HEK293 (cell line): ENCODE measurements around the gene SMIM7.

Experiments
- CTCF ChIA-PET: fragments of 350-600 bp; formaldehyde crosslinking; extraction: SDS; loops from one replicate; lab custom pipeline; 2021; ENCODE audit warnings: antibody characterized with exemption; lab: Yijun Ruan, JAX
- POLR2A ChIA-PET: fragments of 300-600 bp; formaldehyde crosslinking; extraction: SDS; loops from one replicate; lab custom pipeline; 2020; ENCODE audit warnings: antibody characterized with exemption, inconsistent platforms; lab: Yijun Ruan, JAX
- H3K27ac ChIP-seq: fragments of 200-500 bp; sonication (Bioruptor generic); 2 replicates; pipeline ENCODE4 v1.5.1; 2014; ENCODE audit warnings: low read depth, low read length, control low read depth, inconsistent platforms; ENCODE audit errors: extremely low read depth
- H3K36me3 ChIP-seq, 2 experiments: fragments of 200-500 bp in 1 of 2; sonication (Bioruptor generic) in 1 of 2; 1 replicate in 1 of 2; 2 replicates in 1 of 2; pipeline ENCODE4 v1.5.1; 2014 to 2017; ENCODE audit warnings: inconsistent platforms in 2 of 2, low read length in 2 of 2; ENCODE audit not compliant: control insufficient read depth in 2 of 2, insufficient read depth in 1 of 2
- H3K4me1 ChIP-seq: fragments of 200-500 bp; sonication (Bioruptor generic); 2 replicates; pipeline ENCODE4 v1.5.1; 2014; ENCODE audit warnings: mild to moderate bottlenecking, low read length, inconsistent platforms; ENCODE audit not compliant: control insufficient read depth, insufficient read depth
- H3K4me3 ChIP-seq: 2 replicates; pipeline ENCODE4 v1.5.1; 2011; ENCODE audit warnings: low read depth, mild to moderate bottlenecking, control low read depth, low read length, moderate library complexity
- H3K9me3 ChIP-seq: fragments of 200-500 bp; sonication (Bioruptor generic); 2 replicates; pipeline ENCODE4 v1.5.1; 2014; ENCODE audit warnings: low read depth, low read length, inconsistent platforms; ENCODE audit not compliant: control insufficient read depth, insufficient read depth
- HOXA7 ChIP-seq: sonication (generic); formaldehyde crosslinking; IDR thresholded peaks from 2 replicates; pipeline ENCODE4 v1.8.1; 2022; ENCODE audit warnings: missing genetic modification reagents, borderline replicate concordance
- SCRT2 ChIP-seq: fragments of 450-650 bp; formaldehyde crosslinking; IDR thresholded peaks from 2 replicates; pipeline ENCODE4 v1.5.1; 2016; ENCODE audit warnings: missing biosample characterization, missing genetic modification characterization
- SP7 ChIP-seq: fragments of 450-650 bp; formaldehyde crosslinking; IDR thresholded peaks from 2 replicates; pipeline ENCODE4 v1.5.1; 2016; ENCODE audit warnings: missing biosample characterization, missing genetic modification characterization
- ZNF24 ChIP-seq: fragments of 450-650 bp; formaldehyde crosslinking; IDR thresholded peaks from 2 replicates; pipeline ENCODE4 v1.5.1; 2016; ENCODE audit warnings: missing biosample characterization, missing genetic modification characterization
- TF ChIP-seq, protein P1 (sequence below): fragments of 450-650 bp; formaldehyde crosslinking; IDR thresholded peaks from 2 replicates; pipeline ENCODE4 v1.5.1; 2016; ENCODE audit warnings: missing biosample characterization, missing genetic modification characterization
- TF ChIP-seq, protein P2 (sequence below): fragments of 450-650 bp; formaldehyde crosslinking; IDR thresholded peaks from 2 replicates; pipeline ENCODE4 v1.5.1; 2017; ENCODE audit warnings: missing biosample characterization, missing genetic modification characterization
- TF ChIP-seq, protein P3 (sequence below): fragments of 450-650 bp; formaldehyde crosslinking; IDR thresholded peaks from 2 replicates; pipeline ENCODE4 v1.5.1; 2016; ENCODE audit warnings: missing biosample characterization, missing genetic modification characterization
- TF ChIP-seq, protein P4 (sequence below): fragments of 450-650 bp; formaldehyde crosslinking; conservative IDR thresholded peaks from 2 replicates; pipeline ENCODE4 v1.5.1; 2016; ENCODE audit warnings: low read depth, missing biosample characterization, missing genetic modification characterization
- TF ChIP-seq, protein P5 (sequence below): fragments of 450-650 bp; formaldehyde crosslinking; IDR thresholded peaks from 2 replicates; pipeline ENCODE4 v1.5.1; 2016; ENCODE audit warnings: missing biosample characterization, missing genetic modification characterization, borderline replicate concordance
- TF ChIP-seq, protein P6 (sequence below): fragments of 450-650 bp; formaldehyde crosslinking; IDR thresholded peaks from 2 replicates; pipeline ENCODE4 v1.5.1; 2016; ENCODE audit warnings: missing biosample characterization, missing genetic modification characterization, borderline replicate concordance
- TF ChIP-seq, protein P7 (sequence below): fragments of 450-650 bp; formaldehyde crosslinking; IDR thresholded peaks from 2 replicates; pipeline ENCODE4 v1.5.1; 2017; ENCODE audit warnings: missing biosample characterization, missing genetic modification characterization

Gene SMIM7

DNA sequence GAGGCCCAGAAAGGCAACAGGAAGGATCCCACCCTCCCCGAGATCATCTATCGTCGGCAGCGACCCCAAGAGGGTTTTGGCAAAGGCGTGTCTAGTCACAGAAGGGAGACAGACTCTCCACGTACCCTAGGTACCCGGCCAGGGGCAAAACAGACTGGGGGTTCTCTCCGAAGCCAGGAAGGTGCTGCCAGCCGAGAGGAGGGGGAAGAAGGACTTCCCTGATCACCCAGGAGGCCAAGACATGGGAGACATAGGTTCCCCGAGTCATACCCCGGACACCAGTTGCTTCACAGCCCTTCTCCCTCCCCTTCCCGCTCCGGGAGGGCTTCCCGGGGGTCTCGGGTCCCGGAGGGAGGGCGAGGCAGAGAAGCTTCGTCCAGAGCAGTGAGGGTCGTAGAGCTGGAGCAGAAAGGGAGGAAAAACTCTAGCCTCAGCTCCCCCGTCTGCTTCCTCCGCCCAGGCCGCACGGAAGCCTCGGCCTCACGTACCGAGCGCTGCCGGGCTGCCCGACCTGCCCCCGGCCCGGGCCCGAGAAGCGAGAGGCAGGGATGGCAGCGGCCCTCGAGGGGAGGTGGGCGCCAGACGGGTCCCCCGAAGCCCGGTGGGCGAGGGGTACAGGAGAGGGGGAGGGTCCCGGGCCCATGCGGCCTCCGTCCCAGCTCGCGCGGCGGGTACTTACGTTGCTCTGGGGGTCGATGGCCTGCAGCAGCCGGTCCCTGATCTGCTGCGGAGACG lies 32.6 kb downstream of the SMIM7 start (continued):
- TF ChIP-seq, protein P1, sequence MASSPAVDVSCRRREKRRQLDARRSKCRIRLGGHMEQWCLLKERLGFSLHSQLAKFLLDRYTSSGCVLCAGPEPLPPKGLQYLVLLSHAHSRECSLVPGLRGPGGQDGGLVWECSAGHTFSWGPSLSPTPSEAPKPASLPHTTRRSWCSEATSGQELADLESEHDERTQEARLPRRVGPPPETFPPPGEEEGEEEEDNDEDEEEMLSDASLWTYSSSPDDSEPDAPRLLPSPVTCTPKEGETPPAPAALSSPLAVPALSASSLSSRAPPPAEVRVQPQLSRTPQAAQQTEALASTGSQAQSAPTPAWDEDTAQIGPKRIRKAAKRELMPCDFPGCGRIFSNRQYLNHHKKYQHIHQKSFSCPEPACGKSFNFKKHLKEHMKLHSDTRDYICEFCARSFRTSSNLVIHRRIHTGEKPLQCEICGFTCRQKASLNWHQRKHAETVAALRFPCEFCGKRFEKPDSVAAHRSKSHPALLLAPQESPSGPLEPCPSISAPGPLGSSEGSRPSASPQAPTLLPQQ (tag by site-specific recombination): 0 out of 2 replicates have a peak, but pooled peaks have one; percentile 13
- TF ChIP-seq SCRT2 (tag by site-specific recombination): peak; percentile 99
- TF ChIP-seq SP7 (tag by site-specific recombination): no peak
- TF ChIP-seq, protein P2, sequence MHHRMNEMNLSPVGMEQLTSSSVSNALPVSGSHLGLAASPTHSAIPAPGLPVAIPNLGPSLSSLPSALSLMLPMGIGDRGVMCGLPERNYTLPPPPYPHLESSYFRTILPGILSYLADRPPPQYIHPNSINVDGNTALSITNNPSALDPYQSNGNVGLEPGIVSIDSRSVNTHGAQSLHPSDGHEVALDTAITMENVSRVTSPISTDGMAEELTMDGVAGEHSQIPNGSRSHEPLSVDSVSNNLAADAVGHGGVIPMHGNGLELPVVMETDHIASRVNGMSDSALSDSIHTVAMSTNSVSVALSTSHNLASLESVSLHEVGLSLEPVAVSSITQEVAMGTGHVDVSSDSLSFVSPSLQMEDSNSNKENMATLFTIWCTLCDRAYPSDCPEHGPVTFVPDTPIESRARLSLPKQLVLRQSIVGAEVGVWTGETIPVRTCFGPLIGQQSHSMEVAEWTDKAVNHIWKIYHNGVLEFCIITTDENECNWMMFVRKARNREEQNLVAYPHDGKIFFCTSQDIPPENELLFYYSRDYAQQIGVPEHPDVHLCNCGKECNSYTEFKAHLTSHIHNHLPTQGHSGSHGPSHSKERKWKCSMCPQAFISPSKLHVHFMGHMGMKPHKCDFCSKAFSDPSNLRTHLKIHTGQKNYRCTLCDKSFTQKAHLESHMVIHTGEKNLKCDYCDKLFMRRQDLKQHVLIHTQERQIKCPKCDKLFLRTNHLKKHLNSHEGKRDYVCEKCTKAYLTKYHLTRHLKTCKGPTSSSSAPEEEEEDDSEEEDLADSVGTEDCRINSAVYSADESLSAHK (tag by site-specific recombination): no peak
- TF ChIP-seq, protein P3, sequence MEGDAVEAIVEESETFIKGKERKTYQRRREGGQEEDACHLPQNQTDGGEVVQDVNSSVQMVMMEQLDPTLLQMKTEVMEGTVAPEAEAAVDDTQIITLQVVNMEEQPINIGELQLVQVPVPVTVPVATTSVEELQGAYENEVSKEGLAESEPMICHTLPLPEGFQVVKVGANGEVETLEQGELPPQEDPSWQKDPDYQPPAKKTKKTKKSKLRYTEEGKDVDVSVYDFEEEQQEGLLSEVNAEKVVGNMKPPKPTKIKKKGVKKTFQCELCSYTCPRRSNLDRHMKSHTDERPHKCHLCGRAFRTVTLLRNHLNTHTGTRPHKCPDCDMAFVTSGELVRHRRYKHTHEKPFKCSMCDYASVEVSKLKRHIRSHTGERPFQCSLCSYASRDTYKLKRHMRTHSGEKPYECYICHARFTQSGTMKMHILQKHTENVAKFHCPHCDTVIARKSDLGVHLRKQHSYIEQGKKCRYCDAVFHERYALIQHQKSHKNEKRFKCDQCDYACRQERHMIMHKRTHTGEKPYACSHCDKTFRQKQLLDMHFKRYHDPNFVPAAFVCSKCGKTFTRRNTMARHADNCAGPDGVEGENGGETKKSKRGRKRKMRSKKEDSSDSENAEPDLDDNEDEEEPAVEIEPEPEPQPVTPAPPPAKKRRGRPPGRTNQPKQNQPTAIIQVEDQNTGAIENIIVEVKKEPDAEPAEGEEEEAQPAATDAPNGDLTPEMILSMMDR (tag by site-specific recombination): peak; percentile 19
- TF ChIP-seq ZNF24 (tag by site-specific recombination): 0 out of 2 replicates have a peak, but pooled peaks have one; percentile 20
- TF ChIP-seq, protein P4, sequence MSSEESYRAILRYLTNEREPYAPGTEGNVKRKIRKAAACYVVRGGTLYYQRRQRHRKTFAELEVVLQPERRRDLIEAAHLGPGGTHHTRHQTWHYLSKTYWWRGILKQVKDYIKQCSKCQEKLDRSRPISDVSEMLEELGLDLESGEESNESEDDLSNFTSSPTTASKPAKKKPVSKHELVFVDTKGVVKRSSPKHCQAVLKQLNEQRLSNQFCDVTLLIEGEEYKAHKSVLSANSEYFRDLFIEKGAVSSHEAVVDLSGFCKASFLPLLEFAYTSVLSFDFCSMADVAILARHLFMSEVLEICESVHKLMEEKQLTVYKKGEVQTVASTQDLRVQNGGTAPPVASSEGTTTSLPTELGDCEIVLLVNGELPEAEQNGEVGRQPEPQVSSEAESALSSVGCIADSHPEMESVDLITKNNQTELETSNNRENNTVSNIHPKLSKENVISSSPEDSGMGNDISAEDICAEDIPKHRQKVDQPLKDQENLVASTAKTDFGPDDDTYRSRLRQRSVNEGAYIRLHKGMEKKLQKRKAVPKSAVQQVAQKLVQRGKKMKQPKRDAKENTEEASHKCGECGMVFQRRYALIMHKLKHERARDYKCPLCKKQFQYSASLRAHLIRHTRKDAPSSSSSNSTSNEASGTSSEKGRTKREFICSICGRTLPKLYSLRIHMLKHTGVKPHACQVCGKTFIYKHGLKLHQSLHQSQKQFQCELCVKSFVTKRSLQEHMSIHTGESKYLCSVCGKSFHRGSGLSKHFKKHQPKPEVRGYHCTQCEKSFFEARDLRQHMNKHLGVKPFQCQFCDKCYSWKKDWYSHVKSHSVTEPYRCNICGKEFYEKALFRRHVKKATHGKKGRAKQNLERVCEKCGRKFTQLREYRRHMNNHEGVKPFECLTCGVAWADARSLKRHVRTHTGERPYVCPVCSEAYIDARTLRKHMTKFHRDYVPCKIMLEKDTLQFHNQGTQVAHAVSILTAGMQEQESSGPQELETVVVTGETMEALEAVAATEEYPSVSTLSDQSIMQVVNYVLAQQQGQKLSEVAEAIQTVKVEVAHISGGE: no peak
- TF ChIP-seq HOXA7 (CRISPR knock-in tag): no peak
- TF ChIP-seq, protein P5, sequence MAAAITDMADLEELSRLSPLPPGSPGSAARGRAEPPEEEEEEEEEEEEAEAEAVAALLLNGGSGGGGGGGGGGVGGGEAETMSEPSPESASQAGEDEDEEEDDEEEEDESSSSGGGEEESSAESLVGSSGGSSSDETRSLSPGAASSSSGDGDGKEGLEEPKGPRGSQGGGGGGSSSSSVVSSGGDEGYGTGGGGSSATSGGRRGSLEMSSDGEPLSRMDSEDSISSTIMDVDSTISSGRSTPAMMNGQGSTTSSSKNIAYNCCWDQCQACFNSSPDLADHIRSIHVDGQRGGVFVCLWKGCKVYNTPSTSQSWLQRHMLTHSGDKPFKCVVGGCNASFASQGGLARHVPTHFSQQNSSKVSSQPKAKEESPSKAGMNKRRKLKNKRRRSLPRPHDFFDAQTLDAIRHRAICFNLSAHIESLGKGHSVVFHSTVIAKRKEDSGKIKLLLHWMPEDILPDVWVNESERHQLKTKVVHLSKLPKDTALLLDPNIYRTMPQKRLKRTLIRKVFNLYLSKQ (tag by site-specific recombination): no peak

DNA sequence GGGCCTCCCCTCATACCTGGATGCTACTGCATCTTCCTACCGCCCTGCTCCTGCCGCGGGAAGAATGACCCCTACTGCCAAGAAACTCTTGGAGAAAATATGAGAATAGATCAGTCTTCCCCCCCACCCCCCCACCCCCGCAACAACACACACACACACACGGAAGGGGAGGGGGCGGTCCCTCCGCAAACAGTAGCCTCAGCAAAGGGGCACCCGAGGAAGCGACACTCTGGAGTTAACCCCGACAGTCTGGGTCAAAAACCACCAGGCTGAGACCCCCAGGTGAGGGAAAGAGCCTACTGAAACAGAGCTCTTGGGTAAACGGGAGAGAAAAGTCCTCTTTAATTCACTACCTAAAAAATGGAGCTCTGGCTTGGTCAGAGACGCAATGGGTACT lies 33.1 kb downstream of the SMIM7 start:
- peak overlapping the region; percentile 60 for H3K4me3 ChIP-seq
- ChIA-PET POLR2A (interaction anchor here (1.0 to 3.1 kb wide), 11 partner anchors 8 to 683 kb away, joined by 3 to 20 read pairs (median 6); partner anchors contain the start of genes C19orf44, CALR3, DDA1 and SLC35E1), CTCF (interaction anchor here (0.7 kb wide), 1 partner anchor 15 kb away, joined by 3 read pairs; no protein-coding TSS in a partner anchor)
- H3K36me3 ChIP-seq: peaks cover 3 to 33% of the 10 kb centered on the region in 2 experiments; a peak in 2 of 3 replicates
- TF ChIP-seq, protein P6, sequence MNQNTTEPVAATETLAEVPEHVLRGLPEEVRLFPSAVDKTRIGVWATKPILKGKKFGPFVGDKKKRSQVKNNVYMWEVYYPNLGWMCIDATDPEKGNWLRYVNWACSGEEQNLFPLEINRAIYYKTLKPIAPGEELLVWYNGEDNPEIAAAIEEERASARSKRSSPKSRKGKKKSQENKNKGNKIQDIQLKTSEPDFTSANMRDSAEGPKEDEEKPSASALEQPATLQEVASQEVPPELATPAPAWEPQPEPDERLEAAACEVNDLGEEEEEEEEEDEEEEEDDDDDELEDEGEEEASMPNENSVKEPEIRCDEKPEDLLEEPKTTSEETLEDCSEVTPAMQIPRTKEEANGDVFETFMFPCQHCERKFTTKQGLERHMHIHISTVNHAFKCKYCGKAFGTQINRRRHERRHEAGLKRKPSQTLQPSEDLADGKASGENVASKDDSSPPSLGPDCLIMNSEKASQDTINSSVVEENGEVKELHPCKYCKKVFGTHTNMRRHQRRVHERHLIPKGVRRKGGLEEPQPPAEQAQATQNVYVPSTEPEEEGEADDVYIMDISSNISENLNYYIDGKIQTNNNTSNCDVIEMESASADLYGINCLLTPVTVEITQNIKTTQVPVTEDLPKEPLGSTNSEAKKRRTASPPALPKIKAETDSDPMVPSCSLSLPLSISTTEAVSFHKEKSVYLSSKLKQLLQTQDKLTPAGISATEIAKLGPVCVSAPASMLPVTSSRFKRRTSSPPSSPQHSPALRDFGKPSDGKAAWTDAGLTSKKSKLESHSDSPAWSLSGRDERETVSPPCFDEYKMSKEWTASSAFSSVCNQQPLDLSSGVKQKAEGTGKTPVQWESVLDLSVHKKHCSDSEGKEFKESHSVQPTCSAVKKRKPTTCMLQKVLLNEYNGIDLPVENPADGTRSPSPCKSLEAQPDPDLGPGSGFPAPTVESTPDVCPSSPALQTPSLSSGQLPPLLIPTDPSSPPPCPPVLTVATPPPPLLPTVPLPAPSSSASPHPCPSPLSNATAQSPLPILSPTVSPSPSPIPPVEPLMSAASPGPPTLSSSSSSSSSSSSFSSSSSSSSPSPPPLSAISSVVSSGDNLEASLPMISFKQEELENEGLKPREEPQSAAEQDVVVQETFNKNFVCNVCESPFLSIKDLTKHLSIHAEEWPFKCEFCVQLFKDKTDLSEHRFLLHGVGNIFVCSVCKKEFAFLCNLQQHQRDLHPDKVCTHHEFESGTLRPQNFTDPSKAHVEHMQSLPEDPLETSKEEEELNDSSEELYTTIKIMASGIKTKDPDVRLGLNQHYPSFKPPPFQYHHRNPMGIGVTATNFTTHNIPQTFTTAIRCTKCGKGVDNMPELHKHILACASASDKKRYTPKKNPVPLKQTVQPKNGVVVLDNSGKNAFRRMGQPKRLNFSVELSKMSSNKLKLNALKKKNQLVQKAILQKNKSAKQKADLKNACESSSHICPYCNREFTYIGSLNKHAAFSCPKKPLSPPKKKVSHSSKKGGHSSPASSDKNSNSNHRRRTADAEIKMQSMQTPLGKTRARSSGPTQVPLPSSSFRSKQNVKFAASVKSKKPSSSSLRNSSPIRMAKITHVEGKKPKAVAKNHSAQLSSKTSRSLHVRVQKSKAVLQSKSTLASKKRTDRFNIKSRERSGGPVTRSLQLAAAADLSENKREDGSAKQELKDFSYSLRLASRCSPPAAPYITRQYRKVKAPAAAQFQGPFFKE (tag by site-specific recombination): no peak
- TF ChIP-seq, protein P7, sequence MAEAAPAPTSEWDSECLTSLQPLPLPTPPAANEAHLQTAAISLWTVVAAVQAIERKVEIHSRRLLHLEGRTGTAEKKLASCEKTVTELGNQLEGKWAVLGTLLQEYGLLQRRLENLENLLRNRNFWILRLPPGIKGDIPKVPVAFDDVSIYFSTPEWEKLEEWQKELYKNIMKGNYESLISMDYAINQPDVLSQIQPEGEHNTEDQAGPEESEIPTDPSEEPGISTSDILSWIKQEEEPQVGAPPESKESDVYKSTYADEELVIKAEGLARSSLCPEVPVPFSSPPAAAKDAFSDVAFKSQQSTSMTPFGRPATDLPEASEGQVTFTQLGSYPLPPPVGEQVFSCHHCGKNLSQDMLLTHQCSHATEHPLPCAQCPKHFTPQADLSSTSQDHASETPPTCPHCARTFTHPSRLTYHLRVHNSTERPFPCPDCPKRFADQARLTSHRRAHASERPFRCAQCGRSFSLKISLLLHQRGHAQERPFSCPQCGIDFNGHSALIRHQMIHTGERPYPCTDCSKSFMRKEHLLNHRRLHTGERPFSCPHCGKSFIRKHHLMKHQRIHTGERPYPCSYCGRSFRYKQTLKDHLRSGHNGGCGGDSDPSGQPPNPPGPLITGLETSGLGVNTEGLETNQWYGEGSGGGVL (tag by site-specific recombination): peak; percentile 49; the same call in 1 of the 2 replicates
- no peaks in the 10 kb centered on the region for H3K9me3 ChIP-seq
- H3K4me1 ChIP-seq: no peaks in the 10 kb centered on the region
- peak overlapping the region; percentile 63 for H3K27ac ChIP-seq
